Measurements from ENCODE around the gene ASF1A.

ASF1A gene

GRCh38 chr6:118893807-118894424 lies at the start of gene ASF1A:
Gene ASF1A, plus strand, starts transcription at chr6:118894152. Its CDS starts 262 bp downstream, at chr6:118894414.
- Histone ChIP-seq H3K36me3 (peaks cover 4 to 34% (median 22%) of the 10 kb centered on the region in 11 experiments; a peak in 19 of 22 replicates), H3K27ac (peak within 1 kb of the TSS; percentile 95 to 100 (median 98)), H3K4me3 (peak within 1 kb of the TSS; percentile 79 to 97 (median 86)), H3K4me2 (peak within 1 kb of the TSS; percentile 78 to 95 (median 87)), H3K4me1 (peaks cover 36 to 57% (median 45%) of the 10 kb centered on the region in 10 experiments), H3K9ac (peak within 1 kb of the TSS; percentile 94 to 100 (median 99)), H3K9me3 (replicated peaks in 1 of 11) (no peaks in the 10 kb centered on the region), H4K20me1 (peaks cover under 1 to 47% (median 8%) of the 10 kb centered on the region in 11 experiments; a peak in 14 of 22 replicates), H3K27me3 (no peaks in the 10 kb centered on the region)
- TF ChIP-seq Cebpa-rat (IDR thresholded peaks at IDR 0.05), result no peak

GRCh38 chr6:118844915-118845314 lies 49.0 kb upstream of the ASF1A start:
- Histone ChIP-seq H3K9ac (no peak overlapping the region), H4K20me1 (peaks cover 0 to 10% (median 0%) of the 10 kb centered on the region in 11 experiments; a peak in 4 of 22 replicates), H3K4me2 (no peak overlapping the region; a peak in 1 of 22 replicates), H3K27ac (no peak overlapping the region), H3K9me3 (replicated peaks in 1 of 11) (peaks cover 5 to 27% (median 18%) of the 10 kb centered on the region in 11 experiments; a peak in 20 of 22 replicates), H3K27me3 (no peaks in the 10 kb centered on the region), H3K4me3 (no peak overlapping the region), H3K4me1 (peaks cover 0 to 10% (median 0%) of the 10 kb centered on the region in 10 experiments; a peak in 3 of 20 replicates), H3K36me3 (peaks cover 12 to 37% (median 19%) of the 10 kb centered on the region in 11 experiments; a peak in 20 of 22 replicates)
- no peak for TF ChIP-seq Cebpa-rat (IDR thresholded peaks at IDR 0.05)

DNA sequence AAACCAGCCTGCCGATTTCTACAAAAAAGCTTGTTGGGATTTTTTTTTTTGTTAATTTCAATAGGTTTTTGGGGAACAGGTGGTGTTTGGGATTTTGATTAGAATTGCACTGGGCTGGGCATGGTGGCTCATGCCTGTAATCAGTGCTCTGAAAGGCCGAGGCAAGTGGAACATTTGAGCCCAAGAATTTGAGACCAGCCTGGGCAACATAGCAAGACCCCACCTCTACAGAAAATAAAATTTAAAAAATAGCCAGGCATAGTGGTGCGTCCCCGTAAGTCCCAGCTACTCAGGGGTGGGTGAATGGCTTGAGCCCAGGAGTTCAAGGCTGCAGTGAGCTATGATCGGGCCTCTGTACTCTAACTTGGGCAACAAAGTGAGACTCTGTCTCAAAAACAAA lies 40.5 kb upstream of the ASF1A start:
- Histone ChIP-seq H3K9ac (no peak overlapping the region), H3K27me3 (no peaks in the 10 kb centered on the region), H3K36me3 (peaks cover 0 to 45% (median 16%) of the 10 kb centered on the region in 11 experiments; a peak in 12 of 22 replicates), H3K4me1 (no peaks in the 10 kb centered on the region), H3K27ac (no peak overlapping the region), H3K4me3 (no peak overlapping the region), H4K20me1 (peaks cover 0 to 22% (median 0%) of the 10 kb centered on the region in 11 experiments; a peak in 6 of 22 replicates), H3K4me2 (no peak overlapping the region), H3K9me3 (replicated peaks in 1 of 11) (no peaks in the 10 kb centered on the region)
- TF ChIP-seq Cebpa-rat (IDR thresholded peaks at IDR 0.05), result no peak

- Histone ChIP-seq H3K9ac (no peak overlapping the region), H3K4me3 (no peak overlapping the region), H4K20me1 (peaks cover 0 to 19% (median 0%) of the 10 kb centered on the region in 11 experiments; a peak in 4 of 22 replicates), H3K27me3 (no peaks in the 10 kb centered on the region), H3K4me1 (peaks cover 0 to 9% (median 1%) of the 10 kb centered on the region in 10 experiments; a peak in 2 of 20 replicates), H3K36me3 (peaks cover 8 to 47% (median 22%) of the 10 kb centered on the region in 11 experiments; a peak in 21 of 22 replicates), H3K27ac (no peak overlapping the region), H3K9me3 (replicated peaks in 1 of 11) (peaks cover 9 to 27% (median 18%) of the 10 kb centered on the region in 11 experiments), H3K4me2 (no peak overlapping the region)
- no peak for TF ChIP-seq Cebpa-rat (IDR thresholded peaks at IDR 0.05)
Measured at GRCh38 chr6:118856301-118856700, 37.7 kb upstream of the ASF1A start.

GRCh38 chr6:118859517-118860064 lies 34.4 kb upstream of the ASF1A start:
- Histone ChIP-seq H3K4me1 (peaks cover 7 to 22% (median 10%) of the 10 kb centered on the region in 10 experiments), H3K9me3 (replicated peaks in 1 of 11) (peaks cover 23 to 43% (median 33%) of the 10 kb centered on the region in 11 experiments), H3K9ac (no peak overlapping the region), H3K27me3 (no peaks in the 10 kb centered on the region), H3K4me3 (no peak overlapping the region), H3K4me2 (peak overlapping the region in 2 of 11 experiments; percentile 12 to 36; a peak in 2 of 22 replicates), H4K20me1 (peaks cover 0 to 15% (median 0%) of the 10 kb centered on the region in 11 experiments; a peak in 5 of 22 replicates), H3K27ac (no peak overlapping the region), H3K36me3 (peaks cover 21 to 46% (median 28%) of the 10 kb centered on the region in 11 experiments)
- no peak for TF ChIP-seq Cebpa-rat (IDR thresholded peaks at IDR 0.05)

- peaks cover 0 to 23% (median 0%) of the 10 kb centered on the region in 11 experiments; a peak in 5 of 22 replicates for H4K20me1 ChIP-seq
- H3K36me3 ChIP-seq, result peaks cover 21 to 42% (median 28%) of the 10 kb centered on the region in 11 experiments
- 0 out of 22 replicates have a peak, but pooled peaks of 1 of the 11 experiments have one; percentile 13 for TF ChIP-seq Cebpa-rat (IDR thresholded peaks at IDR 0.05)
- H3K27me3 ChIP-seq, result no peaks in the 10 kb centered on the region
- no peak overlapping the region for H3K27ac ChIP-seq
- H3K4me1 ChIP-seq, result peaks cover 15 to 29% (median 18%) of the 10 kb centered on the region in 10 experiments
- no peak overlapping the region for H3K9ac ChIP-seq
- H3K9me3 ChIP-seq (replicated peaks in 1 of 11), result peaks cover 23 to 43% (median 33%) of the 10 kb centered on the region in 11 experiments
- H3K4me2 ChIP-seq, result no peak overlapping the region
- no peak overlapping the region for H3K4me3 ChIP-seq
Measured at GRCh38 chr6:118860363-118860762, 33.6 kb upstream of the ASF1A start.

DNA sequence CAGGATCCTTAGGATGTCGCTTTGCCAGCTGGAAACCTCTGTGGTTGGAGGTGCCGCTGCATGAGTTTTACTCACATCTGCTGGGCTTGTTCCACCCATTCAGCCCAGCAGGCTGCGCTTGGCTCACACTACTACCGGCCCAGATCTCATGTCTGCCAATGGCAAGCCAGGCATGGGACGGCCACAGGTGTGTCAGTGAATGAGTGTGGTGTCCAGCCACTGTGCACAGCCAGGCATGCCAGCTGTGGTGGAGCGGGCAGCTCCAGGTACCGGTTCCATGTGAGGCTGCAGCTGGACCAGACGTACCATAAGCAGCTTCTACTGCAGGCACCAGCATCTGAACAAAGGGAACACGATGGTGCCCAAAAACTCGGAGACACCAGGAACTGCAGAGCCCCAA lies 33.1 kb upstream of the ASF1A start:
- Histone ChIP-seq H3K4me2 (no peak overlapping the region), H3K27ac (no peak overlapping the region), H3K36me3 (peaks cover 19 to 37% (median 28%) of the 10 kb centered on the region in 11 experiments), H3K9ac (no peak overlapping the region), H3K9me3 (replicated peaks in 1 of 11) (peaks cover 23 to 45% (median 36%) of the 10 kb centered on the region in 11 experiments), H3K27me3 (no peaks in the 10 kb centered on the region), H3K4me1 (peaks cover 17 to 34% (median 20%) of the 10 kb centered on the region in 10 experiments), H4K20me1 (peaks cover 0 to 28% (median 0%) of the 10 kb centered on the region in 11 experiments; a peak in 6 of 22 replicates), H3K4me3 (no peak overlapping the region)
- TF ChIP-seq Cebpa-rat (IDR thresholded peaks at IDR 0.05), result no peak

DNA sequence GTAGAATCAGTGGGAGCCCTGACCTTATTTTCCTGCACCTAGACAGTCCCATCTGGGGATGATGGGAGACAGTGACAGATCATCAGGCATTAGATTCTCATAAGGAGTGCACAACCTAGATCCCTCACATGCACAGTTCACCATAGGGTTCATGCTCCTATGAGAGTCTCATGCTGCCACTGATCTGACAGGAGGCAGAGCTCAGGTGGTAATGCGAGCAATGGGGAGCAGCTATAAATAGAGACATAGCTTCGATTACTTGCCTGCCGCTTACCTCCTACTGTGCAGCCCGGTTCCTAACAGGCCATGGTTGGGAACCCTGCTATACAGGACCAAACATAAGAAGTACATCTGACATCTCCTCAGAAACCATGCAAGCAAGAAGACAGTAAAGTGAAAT lies 31.5 kb upstream of the ASF1A start:
- H3K4me2 ChIP-seq, result no peak overlapping the region
- H3K9me3 ChIP-seq (replicated peaks in 1 of 11), result peaks cover 34 to 60% (median 51%) of the 10 kb centered on the region in 11 experiments
- no peak overlapping the region for H3K9ac ChIP-seq
- H3K4me3 ChIP-seq, result no peak overlapping the region
- TF ChIP-seq Cebpa-rat (IDR thresholded peaks at IDR 0.05), result no peak
- H4K20me1 ChIP-seq, result peaks cover 0 to 33% (median 0%) of the 10 kb centered on the region in 11 experiments; a peak in 5 of 22 replicates
- peaks cover 17 to 35% (median 20%) of the 10 kb centered on the region in 10 experiments for H3K4me1 ChIP-seq
- no peak overlapping the region for H3K27ac ChIP-seq
- peaks cover 19 to 36% (median 25%) of the 10 kb centered on the region in 11 experiments for H3K36me3 ChIP-seq
- no peaks in the 10 kb centered on the region for H3K27me3 ChIP-seq
